B cell (primary cell): ENCODE data around the gene EEF1AKMT3. TPM values are rescaled to one million over a fixed set of nuclear protein-coding genes. Genes with fewer than 3 reads are reported as not detected.

Source experiments
- ATAC-seq: fragments of 200-7000 bp; cut with Tn5 transposase; one replicate; pipeline ENCODE4 v1.10.0; 2021; ENCODE audit warnings: low read depth, mild to moderate bottlenecking, moderate number of reproducible peaks, moderate library complexity
- CTCF ChIA-PET: fragments of 350-600 bp; sonication (Branson Sonifier 250); formaldehyde crosslinking; loops from one replicate; lab custom pipeline; 2021; ENCODE audit warnings: antibody characterized with exemption, inconsistent platforms; lab: Charles Lee
- POLR2A ChIA-PET: fragments of 350-600 bp; sonication (Branson Sonifier 250); formaldehyde crosslinking; loops from one replicate; lab custom pipeline; 2021; ENCODE audit warnings: antibody characterized with exemption; lab: Charles Lee
- DNase-seq: peaks from one replicate; pipeline ENCODE4 v3.0.0; 2013
- H2AFZ ChIP-seq: 2 replicates; pipeline ENCODE4 v1.6.1; 2012; ENCODE audit warnings: mild to moderate bottlenecking, low read depth, low read length; ENCODE audit not compliant: insufficient read depth, poor library complexity, severe bottlenecking
- H3K27ac ChIP-seq, 2 donors: 1 replicate in 1 of 2; 2 replicates in 1 of 2; pipeline ENCODE4 v1.5.1; 2012 to 2013; ENCODE audit warnings: low read length in 2 of 2, mild to moderate bottlenecking in 2 of 2, moderate library complexity in 1 of 2
- H3K27me3 ChIP-seq, 4 experiments: fragments of 200-600 bp in 1 of 4; sonication (generic) in 1 of 4; replicated peaks in 1 of 4; 1 replicate in 2 of 4; 2 replicates in 2 of 4; pipeline versions ENCODE4 v1.6.1 to v1.7.0; 2013 to 2016; ENCODE audit warnings: low read length in 3 of 4, mild to moderate bottlenecking in 2 of 4, mixed read lengths in 1 of 4, moderate library complexity in 1 of 4; ENCODE audit not compliant: insufficient read depth in 4 of 4, control insufficient read depth in 3 of 4; ENCODE audit errors: control extremely low read depth in 1 of 4
- H3K36me3 ChIP-seq, 2 experiments: replicated peaks in 1 of 2; 1 replicate in 1 of 2; 2 replicates in 1 of 2; pipeline versions ENCODE4 v1.6.1 to v1.7.1; 2013; ENCODE audit warnings: low read length in 1 of 2; ENCODE audit not compliant: insufficient read depth in 2 of 2, control insufficient read depth in 1 of 2; ENCODE audit errors: control extremely low read depth in 1 of 2, extremely low read depth in 1 of 2
- H3K4me1 ChIP-seq, 2 donors: fragments of 200-600 bp in 1 of 2; sonication (generic) in 1 of 2; 1 replicate in 1 of 2; 2 replicates in 1 of 2; pipeline versions ENCODE4 v1.5.1 to v1.6.1; 2013 to 2017; ENCODE audit warnings: low read length in 2 of 2; ENCODE audit not compliant: control insufficient read depth in 2 of 2, insufficient read depth in 2 of 2
- H3K4me2 ChIP-seq: replicated peaks from 2 replicates; pipeline ENCODE3; 2012; ENCODE audit warnings: mild to moderate bottlenecking, low read depth, low read length; ENCODE audit not compliant: poor library complexity, severe bottlenecking
- H3K4me3 ChIP-seq, 5 experiments: fragments of 200-600 bp in 1 of 5; sonication (generic) in 1 of 5; 1 replicate in 3 of 5; 2 replicates in 2 of 5; pipeline versions ENCODE4 v1.5.1 to v1.7.0; 2011 to 2016; ENCODE audit warnings: low read length in 4 of 5, mild to moderate bottlenecking in 4 of 5, low read depth in 2 of 5, control low read depth in 1 of 5, moderate library complexity in 1 of 5; ENCODE audit not compliant: insufficient read depth in 1 of 5; ENCODE audit errors: control extremely low read depth in 1 of 5, extremely low read depth in 1 of 5
- H3K79me2 ChIP-seq: fragments of 200-600 bp; sonication (generic); one replicate; pipeline ENCODE4 v1.6.0; 2016; ENCODE audit warnings: low read length; ENCODE audit not compliant: control insufficient read depth, insufficient read depth
- H3K9ac ChIP-seq: fragments of 200-600 bp; sonication (generic); 2 replicates; pipeline ENCODE4 v1.6.1; 2017; ENCODE audit warnings: mild to moderate bottlenecking, low read length, moderate library complexity
- H3K9me3 ChIP-seq, 3 donors: one replicate each; pipeline versions ENCODE4 v1.6.1 to v1.7.1; 2013; ENCODE audit warnings: low read length in 2 of 3; ENCODE audit not compliant: control insufficient read depth in 2 of 3, insufficient read depth in 1 of 3; ENCODE audit errors: control extremely low read depth in 1 of 3
- H4K20me1 ChIP-seq: 2 replicates; pipeline ENCODE4 v1.6.0; 2012; ENCODE audit warnings: mild to moderate bottlenecking, low read length; ENCODE audit not compliant: insufficient read depth, control insufficient read depth, poor library complexity, severe bottlenecking
- H3K27ac Mint-ChIP-seq: one replicate; pipeline ENCODE4 v1.8.0; 2021; ENCODE audit warnings: mixed read lengths
- H3K27me3 Mint-ChIP-seq: one replicate; pipeline ENCODE4 v1.8.0; 2021; ENCODE audit warnings: mixed read lengths
- H3K4me1 Mint-ChIP-seq: one replicate; pipeline ENCODE4 v1.8.0; 2021; ENCODE audit warnings: mixed read lengths
- H3K4me3 Mint-ChIP-seq: one replicate; pipeline ENCODE4 v1.8.0; 2021; ENCODE audit warnings: mixed read lengths
- H3K9me3 Mint-ChIP-seq: one replicate; pipeline ENCODE4 v1.8.0; 2022; ENCODE audit warnings: mixed read lengths; ENCODE audit not compliant: insufficient read depth
- CTCF ChIP-seq: fragments of 200-600 bp; IDR thresholded peaks from one replicate; pipeline ENCODE4 v1.8.0; 2022; ENCODE audit warnings: antibody characterized with exemption, mild to moderate bottlenecking
- EZH2 ChIP-seq: IDR thresholded peaks from 2 replicates; pipeline ENCODE4 v1.6.1; 2012; ENCODE audit warnings: borderline replicate concordance, low read depth, mild to moderate bottlenecking, moderate library complexity, low read length; ENCODE audit not compliant: insufficient read depth, poor library complexity, severe bottlenecking
- WGBS: methylation state at CpG from one replicate; pipeline ENCODE4 v1.1.5; 2013; ENCODE audit warnings: missing lambda C conversion rate; ENCODE audit not compliant: insufficient coverage; 5-methylcytosine and 5-hydroxymethylcytosine counted together
- intact Hi-C: fragments of 100-400 bp; cut with micrococcal nuclease; formaldehyde crosslinking; loops from one replicate; pipeline ENCODE4 v1.10.0; 2022
- polyA plus RNA-seq: library from polyadenylated mRNA; depleted of rRNA; stranded (reverse); fragments of >200 nt; gene quantifications from 2 replicates; pipeline ENCODE4 v1.2.3, GENCODE V29; 2012
- total RNA-seq, 2 donors: library from RNA; stranded (reverse); fragments of 120-200 nt in 1 of 2; gene quantifications; 1 replicate in 1 of 2; 2 replicates in 1 of 2; pipeline versions ENCODE4 v1.2.3 to v1.2.4, GENCODE V29; 2013 to 2022

EEF1AKMT3 gene
- total and polyA plus RNA-seq, 2 donors (not counting 1 experiment from before 2014, with no cell fraction given), result 0.89 to 1.3 TPM

- Histone ChIP-seq H3K4me2 (no peak overlapping the region), H3K27me3 (no peaks in the 10 kb centered on the region), H3K9me3 (no peaks in the 10 kb centered on the region), H3K4me1 (peaks cover 9 to 17% of the 10 kb centered on the region in 2 donors), H4K20me1 (no peaks in the 10 kb centered on the region), H3K36me3 (peaks cover 0 to 4% of the 10 kb centered on the region in 2 experiments), H3K79me2 (peaks cover 20% of the 10 kb centered on the region), H3K9ac (no peak overlapping the region), H2AFZ (no peak overlapping the region), H3K4me3 (no peak overlapping the region), H3K27ac (no peak overlapping the region)
- intact Hi-C loops, result loop anchor here (5.0 kb wide), 1 partner anchor 38 kb away; no protein-coding TSS in a partner anchor
- no peak for DNase-seq
- POLR2A ChIA-PET, result no interaction called here
- CTCF ChIA-PET, result interaction anchor here (1.3 to 6.9 kb wide), 7 partner anchors 14 to 124 kb away, joined by 4 to 59 read pairs (median 7); partner anchors contain the start of gene MARCHF9
- Mint-ChIP-seq H3K27ac (no peak overlapping the region), H3K4me3 (no peak overlapping the region), H3K9me3 (no peaks in the 10 kb centered on the region), H3K27me3 (no peaks in the 10 kb centered on the region), H3K4me1 (peaks cover 18% of the 10 kb centered on the region)
- TF ChIP-seq EZH2, result no peak
- no peak for TF ChIP-seq CTCF
- ATAC-seq, result no peak
- WGBS, result 90% methylated on average over 4 of the region's 4 CpGs
These were observed 8.0 kb downstream of the EEF1AKMT3 start for GRCh38 chr12:57780284-57780897.

GRCh38 chr12:57781244-57781643, 8.8 kb downstream of the EEF1AKMT3 start:
- CTCF ChIA-PET, result interaction anchor here (0.7 to 6.9 kb wide), 8 partner anchors 13 to 123 kb away, joined by 3 to 59 read pairs (median 6); partner anchors contain the start of genes CYP27B1 and MARCHF9
- ATAC-seq (no peak), DNase-seq (no peak)
- no peaks in the 10 kb centered on the region for H3K9me3 ChIP-seq
- H3K27ac Mint-ChIP-seq, result no peak overlapping the region
- no peak overlapping the region for H3K27ac ChIP-seq
- H3K9ac ChIP-seq, result no peak overlapping the region
- POLR2A ChIA-PET, result interaction anchor here (0.7 kb wide), 1 partner anchor 114 kb away, joined by 4 read pairs; no protein-coding TSS in a partner anchor
- 100% methylated on average over 2 of the region's 3 CpGs for WGBS
- no peaks in the 10 kb centered on the region for H3K9me3 Mint-ChIP-seq
- H4K20me1 ChIP-seq, result no peaks in the 10 kb centered on the region
- intact Hi-C loops, result loop anchor here (5.0 kb wide), 1 partner anchor 39 kb away; no protein-coding TSS in a partner anchor
- peaks cover 2 to 12% of the 10 kb centered on the region in 2 experiments for H3K36me3 ChIP-seq
- peaks cover 9 to 17% of the 10 kb centered on the region in 2 donors for H3K4me1 ChIP-seq
- H3K27me3 ChIP-seq, result no peaks in the 10 kb centered on the region
- no peak overlapping the region for H3K4me3 Mint-ChIP-seq
- no peak overlapping the region for H3K4me2 ChIP-seq
- H3K4me1 Mint-ChIP-seq, result peaks cover 18% of the 10 kb centered on the region
- no peak overlapping the region for H2AFZ ChIP-seq
- H3K79me2 ChIP-seq, result peaks cover 20% of the 10 kb centered on the region
- no peak overlapping the region for H3K4me3 ChIP-seq
- TF ChIP-seq CTCF, result no peak
- TF ChIP-seq EZH2, result no peak
- H3K27me3 Mint-ChIP-seq, result no peaks in the 10 kb centered on the region
